ENCODE measurements around the gene UTP18.
"Not testable (repeated sequence)": the region's sequence is repeated elsewhere in the genome, so short reads cannot be mapped to it uniquely, and the experiment has no call there.

UTP18 gene

DNA sequence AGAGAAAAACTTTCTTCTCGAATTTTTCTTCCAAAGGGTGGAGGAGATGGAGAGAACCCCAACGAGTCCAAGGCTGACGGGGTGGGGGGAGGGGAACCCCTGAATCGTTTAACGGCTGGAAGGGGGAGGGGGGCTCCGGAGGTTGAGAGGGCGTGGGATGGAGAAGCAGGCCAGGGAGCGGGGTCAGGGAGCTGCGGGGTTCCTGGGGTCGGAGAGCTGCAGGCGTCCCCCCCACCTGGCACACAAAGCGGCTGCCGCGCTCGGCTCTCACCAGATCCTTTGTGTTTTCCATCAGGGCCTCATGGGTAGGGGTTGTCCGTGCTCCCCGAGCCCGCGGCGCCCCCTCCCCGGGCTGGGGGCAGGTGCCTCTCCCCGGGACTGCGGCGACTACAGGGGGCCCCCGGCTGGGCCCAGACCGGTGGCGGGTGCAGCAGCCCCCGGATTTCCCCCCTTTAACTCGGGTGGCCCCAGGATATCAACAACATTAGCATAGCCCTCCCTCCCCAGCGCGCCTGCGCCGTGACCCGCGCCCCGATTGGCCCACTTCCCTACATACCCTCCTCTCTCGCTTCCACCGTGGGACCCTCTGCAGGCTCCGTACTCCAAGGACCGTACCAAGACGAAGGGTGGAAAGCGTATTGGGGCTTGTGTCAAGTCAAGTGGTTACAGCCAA lies 646 bp upstream of the UTP18 start, which contains the start of gene MBTD1:
Gene MBTD1 (minus strand): TSS at position 486 of the 673 bp plus-strand sequence. CDS start 34,888 bp downstream, outside the sequence.
- peak; percentile 94 for DNase-seq

DNA sequence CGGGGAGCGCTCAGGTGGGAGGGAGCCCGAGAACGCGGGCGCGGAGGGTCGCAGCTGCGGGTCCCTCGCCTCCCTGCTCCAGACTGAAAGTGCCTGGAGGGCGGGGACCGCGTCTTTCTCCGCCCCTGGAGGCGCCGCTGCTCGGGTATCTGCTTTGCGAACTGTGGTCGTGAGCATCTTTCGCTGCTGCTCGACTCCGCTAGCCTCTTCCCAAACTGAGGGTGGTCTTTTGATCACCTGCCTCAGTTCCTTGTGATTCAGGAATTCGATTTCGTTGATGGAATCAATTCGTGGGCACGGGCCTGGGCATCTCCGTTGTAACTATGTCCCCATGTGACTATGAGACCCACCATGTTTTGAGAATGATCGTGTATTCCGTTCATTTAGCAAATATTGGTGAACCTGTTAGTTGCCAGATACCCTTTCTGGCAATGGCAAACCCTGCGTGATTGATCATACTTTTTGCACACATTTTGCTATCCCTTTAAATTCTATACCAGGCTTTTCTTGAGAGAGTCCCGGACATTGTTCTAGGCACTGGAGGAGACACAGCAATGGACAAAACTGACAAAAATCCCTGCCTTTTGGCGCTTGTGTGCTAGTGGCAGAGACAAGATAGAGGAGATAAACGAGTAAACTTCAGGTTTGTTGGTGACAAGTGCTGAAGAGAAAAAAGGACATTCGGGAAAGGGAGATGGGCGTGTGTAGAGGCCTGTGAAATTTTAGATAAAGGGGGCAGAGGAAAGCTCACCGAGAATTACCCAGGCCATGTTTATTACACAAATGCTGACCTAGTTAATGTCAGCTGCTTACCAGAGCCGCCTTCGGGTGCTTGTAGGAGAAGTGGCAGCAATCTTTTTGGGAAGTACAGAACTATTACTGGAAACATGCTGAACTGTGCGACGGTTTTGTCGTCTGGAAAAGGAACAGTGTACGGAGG lies 948 bp downstream of the UTP18 start:
- DNase-seq: no peak

DNA sequence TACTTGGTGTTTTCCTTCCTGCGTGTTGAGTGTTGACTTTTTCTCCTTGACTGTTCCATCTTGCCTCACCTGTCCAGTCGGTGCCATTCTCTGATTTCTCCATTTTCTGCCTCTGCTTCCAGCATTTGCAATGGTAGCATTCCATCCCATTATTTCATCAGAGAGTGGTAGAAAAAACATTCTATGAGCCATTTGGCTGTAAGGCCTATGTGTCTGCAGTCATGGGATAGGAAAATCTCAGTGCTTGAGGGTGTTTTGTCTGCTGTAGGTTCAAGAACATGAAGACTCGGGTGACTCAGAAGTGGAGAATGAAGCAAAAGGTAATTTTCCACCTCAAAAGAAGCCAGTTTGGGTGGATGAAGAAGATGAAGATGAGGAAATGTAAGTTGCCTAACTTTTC lies 2.7 kb downstream of the UTP18 start:
- DNase-seq: no peak

DNA sequence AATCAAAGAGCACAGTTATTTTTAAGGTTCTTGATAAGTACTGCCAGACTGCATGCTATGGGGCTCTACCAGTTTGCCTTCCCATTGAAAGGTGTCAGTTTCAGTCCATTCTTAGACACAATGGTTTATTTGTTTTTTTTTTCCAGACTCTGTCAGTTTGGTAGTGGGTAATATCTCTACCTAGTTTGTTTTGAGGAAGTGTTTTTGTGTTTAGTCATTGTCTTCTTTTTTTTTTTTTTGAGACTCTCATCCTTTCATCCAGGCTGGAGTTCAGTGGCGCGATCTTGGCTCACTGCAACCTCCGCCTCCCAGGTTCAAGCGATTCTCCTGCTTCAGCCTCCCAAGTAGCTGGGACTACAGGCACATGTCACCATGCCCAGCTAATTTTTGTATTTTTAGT lies 4.1 kb downstream of the UTP18 start:
- DNase-seq: not testable (repeated sequence)

DNA sequence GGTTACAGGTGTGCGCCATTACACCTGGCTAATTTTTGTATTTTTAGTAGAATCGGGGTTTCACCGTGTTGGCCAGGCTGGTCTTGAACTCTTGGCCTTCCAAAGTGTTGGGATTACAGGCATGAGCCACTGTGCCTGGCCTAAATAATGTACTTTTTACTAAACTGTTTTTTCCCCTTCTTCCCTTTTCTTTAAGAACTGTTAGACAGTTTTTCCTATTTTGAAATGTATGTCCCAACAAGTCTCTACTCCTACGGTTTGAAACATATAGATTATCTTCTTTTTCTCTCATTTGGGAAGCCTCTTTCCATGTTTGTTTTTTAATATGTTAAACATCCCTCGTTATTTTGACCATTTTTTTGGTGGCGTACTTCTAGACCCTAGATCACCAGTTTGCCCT lies 9.6 kb downstream of the UTP18 start:
- no peak for DNase-seq

DNA sequence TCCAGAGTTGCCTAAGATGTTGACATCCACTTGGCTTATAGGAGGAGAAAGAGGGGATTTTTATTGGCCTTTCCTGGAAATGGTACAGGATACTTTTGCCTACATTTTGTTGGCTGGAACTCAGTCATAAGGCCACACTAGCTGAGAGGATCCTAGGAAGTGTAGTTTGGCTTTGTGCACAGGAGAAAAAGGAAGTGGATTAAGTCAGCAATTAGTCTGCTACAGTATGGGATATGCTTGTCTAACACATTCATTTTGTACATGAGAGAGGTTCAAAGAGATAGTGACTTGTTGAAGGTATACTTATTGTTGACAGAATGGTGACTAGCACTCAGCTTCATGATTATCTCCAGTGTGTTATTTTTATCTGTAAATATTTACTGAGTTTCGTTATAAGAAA lies 10.3 kb downstream of the UTP18 start:
- no peak for DNase-seq

DNA sequence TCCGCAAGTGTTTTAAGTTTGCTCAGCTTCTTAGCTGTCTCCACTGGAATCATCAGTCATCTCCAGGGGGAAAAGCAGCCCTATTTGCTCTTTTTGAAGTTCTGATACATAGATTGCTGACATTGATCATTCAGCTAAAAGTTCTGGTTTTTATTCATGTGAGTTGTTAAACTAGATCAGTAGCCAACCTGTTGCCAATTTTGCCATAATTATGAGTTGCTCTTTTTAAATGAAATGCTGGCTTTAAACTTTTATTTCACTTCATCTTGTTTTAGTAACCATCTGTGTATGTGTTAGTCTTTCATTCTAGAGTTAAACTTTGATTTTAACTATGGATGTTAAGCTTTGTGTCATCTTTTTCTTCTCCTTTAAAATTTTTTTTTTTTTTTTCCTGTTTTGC lies 12.5 kb downstream of the UTP18 start:
- DNase-seq: no peak

DNA sequence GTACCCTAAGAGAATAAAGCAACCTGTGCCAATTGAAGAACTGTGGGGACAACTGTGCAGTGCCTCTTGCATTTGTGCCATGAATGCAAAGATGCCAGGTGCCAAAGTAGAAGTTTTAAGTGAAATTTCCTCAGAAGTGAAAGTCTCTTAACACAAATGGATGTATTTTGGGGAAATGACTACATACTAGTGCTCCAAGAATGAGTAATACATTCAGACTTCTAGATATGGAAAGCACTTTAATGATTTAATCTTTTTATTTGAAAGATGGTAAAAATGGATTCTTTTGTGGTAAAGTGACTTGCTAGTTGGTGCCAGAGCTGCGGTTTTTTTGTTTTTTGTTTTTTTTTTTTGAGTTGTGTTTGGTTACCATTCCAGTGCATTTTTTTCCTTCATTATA lies 15.0 kb downstream of the UTP18 start:
- no peak for DNase-seq

DNA sequence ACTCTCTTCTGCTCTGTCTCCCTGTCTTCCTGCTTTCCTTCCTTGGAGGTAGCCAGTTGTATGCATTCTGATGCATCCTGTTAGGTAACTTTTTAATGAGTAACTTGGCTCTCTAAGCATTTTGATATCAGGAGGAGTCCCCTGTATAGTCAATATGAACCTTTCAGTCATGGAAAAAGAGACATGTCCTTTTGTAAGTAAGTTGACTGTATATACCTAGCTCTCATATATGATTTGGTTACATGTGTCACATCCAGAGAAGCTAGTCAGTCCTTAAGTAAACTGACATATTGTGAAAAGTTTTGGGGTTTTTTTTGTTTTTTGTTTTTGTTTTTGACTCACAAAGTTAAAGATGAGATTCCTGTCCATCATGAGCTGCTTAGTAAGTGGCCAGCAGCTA lies 18.8 kb downstream of the UTP18 start:
- no peak for DNase-seq

DNA sequence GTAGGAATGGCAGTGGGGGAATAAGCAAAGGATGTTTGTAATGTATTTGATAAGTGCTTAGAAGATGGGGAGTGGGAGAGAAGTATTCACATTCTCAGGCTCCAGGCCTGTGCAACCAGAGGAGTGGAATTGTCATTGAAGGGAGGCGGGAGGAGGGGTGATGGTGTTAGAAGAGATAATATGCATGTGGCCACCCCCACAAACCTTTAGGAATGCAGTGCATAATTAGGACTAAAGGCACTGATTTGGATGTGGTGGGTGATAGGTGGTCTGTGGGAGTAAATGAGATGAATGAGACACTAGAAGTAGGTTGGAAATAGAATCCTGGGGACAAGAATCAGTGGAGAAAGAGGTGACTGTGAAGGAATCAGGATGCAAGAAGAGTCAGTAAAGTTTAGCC lies 27.1 kb downstream of the UTP18 start:
- no peak for DNase-seq

DNA sequence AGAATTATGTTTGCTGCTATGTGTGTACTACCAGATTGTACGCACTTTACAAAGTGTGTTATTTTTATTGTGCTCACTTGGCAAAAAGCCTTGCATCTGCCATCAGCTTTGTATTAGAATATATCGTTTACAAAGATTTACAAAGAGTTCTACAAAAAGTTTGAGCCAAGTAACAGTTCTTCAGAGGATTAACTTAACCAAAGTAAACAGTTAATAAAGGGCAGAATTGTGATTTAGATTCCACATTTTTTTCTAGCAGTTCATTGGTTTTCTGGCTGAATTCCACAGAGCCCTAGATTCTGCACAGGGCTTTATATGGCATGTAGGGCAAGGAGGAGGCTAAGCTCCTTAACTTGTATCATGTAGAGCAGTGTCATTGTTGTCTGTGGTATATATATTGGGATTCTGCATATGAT lies 29.4 kb downstream of the UTP18 start:
- DNase-seq: no peak

DNA sequence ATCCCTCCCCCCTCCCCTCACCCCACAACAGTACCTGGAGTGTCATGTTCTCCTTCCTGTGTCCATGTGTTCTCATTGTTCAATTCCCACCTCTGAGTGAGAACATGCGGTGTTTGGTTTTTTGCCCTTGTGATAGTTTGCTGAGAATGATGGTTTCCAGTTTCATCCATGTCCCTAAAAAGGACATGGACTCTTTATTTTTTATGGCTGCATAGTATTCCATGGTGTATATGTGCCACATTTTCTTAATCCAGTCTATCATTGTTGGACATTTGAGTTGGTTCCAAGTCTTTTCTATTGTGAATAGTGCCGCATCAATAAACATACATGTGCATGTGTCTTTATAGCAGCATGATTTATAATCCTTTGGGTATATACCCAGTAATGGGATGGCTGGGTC lies 34.0 kb downstream of the UTP18 start:
- not testable (repeated sequence) for DNase-seq

DNA sequence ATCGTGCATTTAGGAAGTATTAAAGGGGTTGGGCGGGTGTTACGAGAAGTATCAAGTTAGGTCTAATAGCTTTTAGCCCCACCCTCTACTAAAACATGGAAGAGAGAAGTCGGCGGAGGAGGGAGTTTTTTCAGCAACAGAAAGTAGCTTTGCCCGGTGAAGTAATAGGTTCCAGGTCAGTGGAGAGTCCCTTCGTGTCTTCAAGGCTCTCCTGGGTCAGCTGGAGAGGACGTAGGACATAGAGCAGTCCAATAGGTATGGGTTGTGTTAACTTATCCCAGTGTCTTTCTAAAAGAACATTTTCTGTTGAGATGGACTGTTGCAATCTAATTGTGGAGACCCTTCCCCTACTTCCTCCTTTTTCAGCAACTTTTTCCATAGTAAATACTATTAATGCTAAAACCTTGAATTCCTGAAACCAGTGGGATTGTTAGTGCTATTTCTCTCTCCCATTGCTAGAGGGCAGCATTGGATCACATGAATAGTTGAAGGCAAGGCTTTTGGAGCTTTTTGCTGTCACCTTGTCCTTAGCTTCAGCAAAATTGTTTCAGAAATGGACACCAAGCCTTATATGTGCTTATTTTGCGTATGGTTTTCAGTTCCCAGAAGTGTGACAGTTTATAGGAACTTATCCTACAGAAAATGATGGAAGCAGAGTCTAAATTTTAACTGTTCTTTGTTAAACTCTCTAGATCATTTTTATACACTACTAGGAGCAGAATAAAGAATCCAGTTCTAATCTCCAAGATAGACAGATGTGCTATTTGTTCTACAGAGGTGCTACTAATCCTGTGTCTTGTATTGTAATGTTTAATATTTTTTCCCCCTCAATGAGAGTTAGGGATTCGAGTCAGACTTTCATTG lies 38.4 kb downstream of the UTP18 start:
- DNase-seq: no peak

DNA sequence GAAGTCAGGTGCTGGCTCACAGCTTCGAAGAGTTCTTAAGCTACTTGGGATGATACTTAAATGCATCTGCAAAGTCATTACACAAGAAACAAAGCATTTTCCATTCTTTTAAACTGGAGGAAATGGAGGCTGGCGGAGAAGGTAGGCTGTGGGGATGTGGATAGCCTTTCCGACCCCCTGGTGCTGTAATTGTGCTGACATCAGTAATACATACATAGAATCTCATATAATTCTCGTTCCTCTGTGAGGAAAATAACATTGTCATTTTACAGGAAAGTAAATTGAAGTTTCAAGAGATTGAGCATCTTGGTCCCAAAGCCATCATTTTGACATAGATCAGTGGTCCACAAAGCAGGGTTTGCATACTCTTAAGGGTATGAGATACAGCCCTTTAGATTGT lies 39.5 kb downstream of the UTP18 start:
- no peak for DNase-seq

DNA sequence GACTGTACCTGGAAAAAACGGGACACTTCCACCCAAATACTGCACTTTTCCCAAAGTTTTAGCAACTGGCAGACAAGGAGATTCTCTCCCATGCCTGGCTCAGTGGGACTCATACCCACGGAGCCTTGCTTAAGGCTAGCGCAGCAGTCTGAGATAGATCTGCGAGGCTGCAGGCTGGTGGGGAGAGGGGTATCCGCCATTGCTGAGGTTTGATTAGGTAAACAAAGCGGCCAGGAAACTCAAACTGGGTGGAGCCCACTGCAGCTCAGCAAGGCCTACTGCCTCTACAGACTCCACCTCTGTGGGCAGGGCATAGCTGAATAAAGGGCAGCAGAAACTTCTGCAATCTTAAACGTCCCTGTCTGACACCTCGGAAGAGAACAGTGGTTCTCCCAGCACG lies 44.8 kb downstream of the UTP18 start:
- DNase-seq: no peak

DNA sequence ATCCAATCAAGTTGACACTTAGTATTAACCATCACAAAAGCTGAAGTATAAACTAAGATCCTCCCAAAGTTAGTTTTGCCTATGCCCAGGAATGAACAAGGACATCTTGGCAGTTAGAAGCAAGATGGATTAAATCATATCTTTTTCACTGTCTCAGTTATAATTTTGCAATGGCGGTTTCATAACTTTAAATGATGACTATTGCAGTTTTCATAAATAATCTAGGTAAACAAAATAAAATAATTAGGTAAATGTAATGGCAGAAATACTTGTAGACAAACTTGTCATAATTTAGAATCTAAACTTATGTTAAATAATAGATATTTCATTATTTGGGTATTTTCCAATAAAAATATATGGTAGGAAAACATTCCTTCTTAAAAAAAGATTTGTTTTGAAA lies 51.7 kb downstream of the UTP18 start:
- not testable (repeated sequence) for DNase-seq

DNA sequence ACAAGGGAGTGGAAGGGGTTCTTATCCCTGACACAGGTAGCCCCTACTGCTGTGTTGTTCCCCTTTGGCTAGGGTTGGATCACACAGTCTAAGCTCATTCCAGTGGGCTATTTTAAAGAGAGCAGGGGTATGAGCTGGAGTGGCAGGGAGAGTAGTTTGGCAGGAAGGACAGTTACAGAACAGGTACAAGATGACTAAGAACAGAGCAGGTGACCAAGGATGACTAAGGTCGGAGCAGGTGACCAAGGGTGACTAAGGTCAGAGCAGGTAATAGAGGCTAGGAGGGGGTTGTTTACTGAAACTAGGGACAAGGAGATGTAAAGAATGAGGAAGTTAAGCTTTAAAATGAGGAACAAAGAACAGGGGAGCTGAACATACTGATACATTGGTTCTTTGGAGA lies 58.8 kb downstream of the UTP18 start:
- no peak for DNase-seq

DNA sequence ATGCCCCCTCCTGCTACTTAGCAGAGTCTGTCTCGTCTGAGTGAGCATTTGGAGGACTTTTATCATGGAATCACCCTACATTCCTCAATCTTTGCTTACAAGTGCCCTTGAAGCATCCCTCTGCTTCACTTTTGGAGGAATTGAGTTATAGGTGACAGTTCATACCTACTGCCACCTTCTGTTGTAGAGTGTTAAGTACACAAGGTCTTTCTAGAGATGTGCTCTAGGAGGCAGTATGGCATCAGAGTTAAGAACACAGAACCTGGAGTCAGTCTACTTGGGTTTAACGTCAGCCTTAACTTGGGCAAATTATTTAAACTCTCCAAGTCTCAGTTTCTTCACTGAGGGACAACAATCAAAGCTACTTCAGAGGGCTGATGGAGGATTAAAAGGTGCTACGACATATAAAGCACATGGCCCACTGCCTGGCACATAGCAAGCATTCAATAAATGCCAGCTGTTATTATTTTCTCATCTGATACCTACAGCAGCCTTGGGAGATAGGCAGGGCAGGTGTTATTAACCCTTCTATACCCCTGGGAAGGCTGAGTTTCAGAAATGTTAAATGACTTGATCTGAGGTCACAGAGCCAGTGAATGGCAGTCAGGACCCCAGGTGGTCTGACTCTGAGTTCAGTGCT lies 62.2 kb downstream of the UTP18 start:
- no peak for DNase-seq

DNA sequence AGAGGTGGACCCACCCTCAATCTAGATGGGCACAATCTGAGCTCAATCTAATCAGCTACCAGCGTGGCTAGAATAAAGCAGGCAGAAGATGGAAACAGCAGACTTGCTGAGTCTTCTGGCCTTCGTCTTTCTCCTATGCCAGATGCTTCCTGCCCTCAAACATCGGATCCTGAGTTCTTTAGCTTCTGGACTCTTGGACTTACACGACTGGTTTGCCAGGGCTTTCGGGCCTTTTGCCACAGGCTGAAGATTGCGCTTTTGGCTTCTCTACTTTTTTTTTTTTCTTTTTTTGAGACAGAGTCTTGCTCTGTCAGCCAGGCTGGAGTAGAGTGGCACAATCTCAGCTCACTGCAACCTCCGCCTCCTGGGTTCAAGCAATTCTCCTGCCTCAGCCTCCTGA lies 65.1 kb downstream of the UTP18 start:
- DNase-seq: no peak

DNA sequence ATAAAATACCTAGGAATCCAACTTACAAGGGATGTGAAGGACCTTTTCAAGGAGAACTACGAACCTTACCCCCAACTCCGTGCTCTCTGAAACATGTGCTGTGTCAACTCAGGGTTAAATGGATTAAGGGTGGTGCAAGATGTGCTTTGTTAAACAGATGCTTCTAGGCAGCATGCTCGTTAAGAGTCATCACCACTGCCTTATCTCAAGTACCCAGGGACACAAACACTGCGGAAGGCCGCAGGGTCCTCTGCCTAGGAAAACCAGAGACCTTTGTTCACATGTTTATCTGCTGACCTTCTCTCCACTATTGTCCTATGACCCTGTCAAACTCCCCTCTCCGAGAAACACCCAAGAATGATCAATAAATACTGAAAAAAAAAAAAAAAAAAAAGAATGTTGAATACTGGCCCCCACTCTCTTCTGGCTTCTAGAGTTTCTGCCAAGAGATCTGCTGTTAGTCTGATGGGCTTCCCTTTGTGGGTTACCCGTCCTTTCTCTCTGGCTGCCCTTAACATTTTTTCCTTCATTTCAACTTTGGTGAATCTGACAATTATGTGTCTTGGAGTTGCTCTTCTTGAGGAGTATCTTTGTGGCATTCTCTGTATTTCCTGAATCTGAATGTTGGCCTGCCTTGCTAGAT lies 70.6 kb downstream of the UTP18 start:
- not testable (repeated sequence) for DNase-seq

DNA sequence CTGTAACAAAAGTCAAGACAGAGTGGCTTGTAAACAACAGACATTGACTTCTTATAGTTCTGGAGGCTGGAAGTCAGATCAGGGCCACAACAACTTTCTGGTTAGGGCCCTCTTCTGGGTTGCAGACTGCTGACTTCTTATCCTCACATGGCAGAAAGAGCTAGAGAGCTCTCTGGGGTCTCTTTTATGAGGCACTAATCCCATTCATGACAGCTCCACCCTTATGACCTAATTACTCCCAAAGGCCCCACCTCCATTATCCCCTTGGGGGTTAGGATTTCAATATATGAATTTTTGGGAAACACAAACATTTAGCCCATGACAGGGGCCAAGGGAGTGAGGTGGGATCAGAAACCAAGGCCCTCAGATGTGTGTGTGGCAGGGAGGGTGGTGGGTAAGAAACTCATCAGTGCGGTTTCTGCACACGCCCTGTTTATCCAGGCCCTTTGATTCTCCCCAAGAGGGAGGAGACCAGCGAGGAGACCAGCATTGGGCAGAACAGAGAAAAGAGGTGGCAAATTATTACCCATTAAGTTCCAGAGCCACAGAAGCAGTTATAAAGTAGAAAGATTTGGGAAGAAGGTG lies 74.8 kb downstream of the UTP18 start:
- no peak for DNase-seq

Measured in NK-92 treated with Interleukin-12 subunit alpha and Interleukin-12 subunit beta, amount 100 ng/mL, for 24 hours (cell line).